GM10248 (cell line): Measurements from ENCODE around the gene EPM2AIP1.

Experiments used
- CTCF ChIA-PET: fragments of 300-600 bp; sonication (Branson Sonifier 250); formaldehyde crosslinking; extraction: SDS; loops from one replicate; lab custom pipeline; 2021; ENCODE audit warnings: antibody characterized with exemption; lab: Yijun Ruan, JAX
- POLR2A ChIA-PET: fragments of 350-650 bp; sonication (Branson Sonifier 250); formaldehyde crosslinking; extraction: SDS; loops from one replicate; lab custom pipeline; 2020; ENCODE audit warnings: antibody characterized with exemption; lab: Yijun Ruan, JAX
- DNase-seq: peaks from one replicate; pipeline ENCODE4 v3.0.0; 2012; ENCODE audit errors: extremely low spot score
- CTCF ChIP-seq: IDR thresholded peaks from 2 replicates; pipeline ENCODE4 v1.5.1; 2012; ENCODE audit warnings: mild to moderate bottlenecking, low read depth; ENCODE audit errors: extremely low read depth, missing control alignments, control extremely low read depth

EPM2AIP1 gene

GRCh38 chr3:36941658-36942057 lies 51.3 kb downstream of the EPM2AIP1 start:
- DNase-seq = no peak
- no peak for TF ChIP-seq CTCF
- POLR2A ChIA-PET = no interaction called here
- CTCF ChIA-PET = interaction anchor here (2.7 to 4.7 kb wide), 3 partner anchors 9 to 18 kb away, joined by 14 to 36 read pairs (median 19); no protein-coding TSS in a partner anchor

- ChIA-PET CTCF (interaction anchor here (2.2 to 2.7 kb wide), 2 partner anchors 18 kb away, joined by 11 to 14 read pairs; no protein-coding TSS in a partner anchor), POLR2A (no interaction called here)
These were observed 51.8 kb downstream of the EPM2AIP1 start for GRCh38 chr3:36941162-36941561.

GRCh38 chr3:36937492-36937891 lies 55.4 kb downstream of the EPM2AIP1 start:
- CTCF ChIA-PET = interaction anchor here (1.2 to 1.4 kb wide), 2 partner anchors 10 to 17 kb away, joined by 3 read pairs; no protein-coding TSS in a partner anchor
- no peak for DNase-seq
- POLR2A ChIA-PET = no interaction called here
- TF ChIP-seq CTCF = no peak

More at GRCh38 chr3:36941162-36941561, 51.8 kb downstream of the EPM2AIP1 start:
- no peak for DNase-seq
- TF ChIP-seq CTCF = no peak
